ENCODE measurements around the gene TPSAB1.

GRCh38 chr16:1218061-1218929 lies 22.2 kb upstream of the TPSAB1 start:
- TF ChIP-seq CTCF (conservative IDR thresholded peaks at IDR 0.05; ENCODE audit: low read depth, low read length) (no peak), EZH2phosphoT487 (IDR thresholded peaks at IDR 0.05; ENCODE audit: borderline replicate concordance, low read length) (no peak)

Data from PC-3 (cell line).